Colonic mucosa (tissue), 4 donors: ENCODE measurements around the gene MINDY3. TPM values are rescaled to one million over a fixed set of nuclear protein-coding genes. Genes with fewer than 3 reads are reported as not detected.

ENCODE experiments used
- DNase-seq: peaks from one replicate; pipeline ENCODE4 v3.0.0-alpha.2; 2020
- H3K27ac ChIP-seq: fragments of 200-600 bp; one replicate; pipeline ENCODE4 v1.8.0; 2021
- H3K27me3 ChIP-seq: fragments of 200-600 bp; one replicate; pipeline ENCODE4 v1.8.0; 2021
- H3K36me3 ChIP-seq: fragments of 200-600 bp; one replicate; pipeline ENCODE4 v1.8.0; 2021
- H3K4me1 ChIP-seq: fragments of 200-600 bp; one replicate; pipeline ENCODE4 v1.8.0; 2021; ENCODE audit warnings: mild to moderate bottlenecking
- H3K4me3 ChIP-seq: fragments of 200-600 bp; one replicate; pipeline ENCODE4 v1.8.0; 2021
- H3K9ac ChIP-seq, 2 donors: one replicate each; pipeline ENCODE4 v1.7.0; 2013; ENCODE audit warnings: control low read depth in 2 of 2, low read depth in 2 of 2, low read length in 2 of 2
- H3K9me3 ChIP-seq: fragments of 200-600 bp; one replicate; pipeline ENCODE4 v1.8.0; 2021
- CTCF ChIP-seq: fragments of 200-600 bp; IDR thresholded peaks from one replicate; pipeline ENCODE4 v1.8.0; 2022; ENCODE audit warnings: antibody characterized with exemption, mild to moderate bottlenecking
- intact Hi-C: fragments of 100-400 bp; cut with DNase I; formaldehyde crosslinking; loops from one replicate; pipeline ENCODE4 v1.14.1; 2022
- total RNA-seq, 2 donors: library from RNA; stranded (reverse); fragmentation: NEBNext Ultra II Directional in 1 of 2; extraction: Animal tissue kit (Norgen Biotek cat#: 25700) in 1 of 2; gene quantifications; one replicate each; pipeline ENCODE4 v1.2.1, GENCODE V29; 2021
- donor health status: healthy.
- donor health status: DM: no; HTN: no; CAD: no.
- donor health status: DM: no; HTN: no; CAD: no.

The MINDY3 gene
- total RNA-seq, 2 donors from 2014 or later, result 23.0 to 25.6 TPM

GRCh38 chr10:15871823-15872222, 11.5 kb upstream of the MINDY3 start:
- intact Hi-C loops, result no loop called here
- H3K4me1 ChIP-seq, result no peaks in the 10 kb centered on the region
- no peaks in the 10 kb centered on the region for H3K27me3 ChIP-seq
- no peak overlapping the region for H3K4me3 ChIP-seq
- TF ChIP-seq CTCF, result no peak
- H3K9me3 ChIP-seq, result no peaks in the 10 kb centered on the region
- H3K9ac ChIP-seq, result no peak overlapping the region
- H3K27ac ChIP-seq, result no peak overlapping the region
- DNase-seq, result no peak
- H3K36me3 ChIP-seq, result no peaks in the 10 kb centered on the region

- H3K27me3 ChIP-seq, result no peaks in the 10 kb centered on the region
- intact Hi-C loops, result no loop called here
- TF ChIP-seq CTCF, result no peak
These were observed 9.6 kb upstream of the MINDY3 start for GRCh38 chr10:15869935-15870334.

GRCh38 chr10:15868006-15868405, 7.7 kb upstream of the MINDY3 start:
- TF ChIP-seq CTCF, result no peak
- Histone ChIP-seq H3K36me3 (no peaks in the 10 kb centered on the region), H3K9ac (no peak overlapping the region), H3K27ac (no peak overlapping the region), H3K27me3 (no peaks in the 10 kb centered on the region), H3K9me3 (no peaks in the 10 kb centered on the region), H3K4me1 (no peaks in the 10 kb centered on the region), H3K4me3 (no peak overlapping the region)
- intact Hi-C loops, result no loop called here
- no peak for DNase-seq

More at GRCh38 chr10:15869935-15870334, 9.6 kb upstream of the MINDY3 start:
- Histone ChIP-seq H3K4me1 (no peaks in the 10 kb centered on the region), H3K4me3 (no peak overlapping the region), H3K36me3 (no peaks in the 10 kb centered on the region), H3K9ac (no peak overlapping the region), H3K9me3 (no peaks in the 10 kb centered on the region), H3K27ac (no peak overlapping the region)
- DNase-seq, result no peak

GRCh38 chr10:15865304-15865703, 5.0 kb upstream of the MINDY3 start:
- Histone ChIP-seq H3K9ac (no peak overlapping the region), H3K9me3 (no peaks in the 10 kb centered on the region), H3K4me1 (no peaks in the 10 kb centered on the region), H3K4me3 (no peak overlapping the region), H3K27me3 (no peaks in the 10 kb centered on the region), H3K36me3 (no peaks in the 10 kb centered on the region), H3K27ac (no peak overlapping the region)
- no peak for TF ChIP-seq CTCF
- intact Hi-C loops, result no loop called here
- DNase-seq, result no peak

GRCh38 chr10:15864419-15864818, 4.1 kb upstream of the MINDY3 start:
- Histone ChIP-seq H3K4me3 (no peak overlapping the region), H3K27ac (no peak overlapping the region), H3K9ac (no peak overlapping the region), H3K27me3 (no peaks in the 10 kb centered on the region), H3K4me1 (no peaks in the 10 kb centered on the region), H3K9me3 (no peaks in the 10 kb centered on the region), H3K36me3 (no peaks in the 10 kb centered on the region)
- intact Hi-C loops, result no loop called here
- TF ChIP-seq CTCF, result no peak
- no peak for DNase-seq

- intact Hi-C loops, result no loop called here
- no peaks in the 10 kb centered on the region for H3K4me1 ChIP-seq
- H3K4me3 ChIP-seq, result no peak overlapping the region
- H3K9me3 ChIP-seq, result no peaks in the 10 kb centered on the region
- no peak overlapping the region for H3K27ac ChIP-seq
- no peaks in the 10 kb centered on the region for H3K27me3 ChIP-seq
- H3K9ac ChIP-seq, result no peak overlapping the region
- no peak for DNase-seq
- no peak for TF ChIP-seq CTCF
- no peaks in the 10 kb centered on the region for H3K36me3 ChIP-seq
These were observed 3.4 kb upstream of the MINDY3 start for GRCh38 chr10:15863733-15864132.
